ENCODE measurements around the gene COX19.

- no peak for TF ChIP-seq POLR2AphosphoS5 (IDR thresholded peaks at IDR 0.05)
- TF ChIP-seq POLR2A (IDR thresholded peaks at IDR 0.05) = no peak
- no peak for TF ChIP-seq CTCF (IDR thresholded peaks at IDR 0.05)
These were observed 28.9 kb upstream of the COX19 start for GRCh38 chr7:1004018-1004852.
